ENCODE measurements around the gene PSMG1. TPM values are rescaled to one million over a fixed set of nuclear protein-coding genes. Genes with fewer than 3 reads are reported as not detected.
A peak's percentile ranks its signal among the peaks of the same experiment; 100 is the strongest.

The PSMG1 gene
- total and polyA plus RNA-seq, 2 of the 8 experiments (the other 6 are each of a cell fraction or from before 2014, with no cell fraction given), result 50.7 to 93.7 TPM

GRCh38 chr21:39125752-39126485, 57.3 kb downstream of the PSMG1 start (continued):
- TF ChIP-seq HDAC2 (IDR thresholded peaks at IDR 0.05; ENCODE audit: borderline replicate concordance in 1 of 2, low read depth in 2 of 2, low read length in 2 of 2) (no peak), SP4 (IDR thresholded peaks at IDR 0.05; ENCODE audit: low read length) (no peak), TEAD4 (IDR thresholded peaks at IDR 0.05; ENCODE audit: low read depth, low read length) (no peak), BACH1 (IDR thresholded peaks at IDR 0.05; ENCODE audit: low read length) (no peak), HDAC6 (IDR thresholded peaks at IDR 0.05; ENCODE audit: low read depth, low read length) (no peak), NRF1 (IDR thresholded peaks at IDR 0.05; ENCODE audit: low read depth, low read length) (no peak), SP1 (IDR thresholded peaks at IDR 0.05; ENCODE audit: low read depth, low read length) (no peak), EZH2 (IDR thresholded peaks at IDR 0.05; ENCODE audit: low read depth, low read length, severe bottlenecking) (no peak), SIN3A (conservative IDR thresholded peaks at IDR 0.05 in 1 of 2, IDR thresholded peaks at IDR 0.05 in 1 of 2; ENCODE audit: low read depth in 1 of 2, low read length in 2 of 2) (peak in 1 of 2 experiments; percentile 37; a peak in 1 of 4 replicates), CBX8 (IDR thresholded peaks at IDR 0.05; ENCODE audit: borderline replicate concordance, low read depth, low read length) (no peak), CHD1 (IDR thresholded peaks at IDR 0.05; ENCODE audit: low read depth, low read length) (no peak), CREB1 (IDR thresholded peaks at IDR 0.05) (0 out of 2 replicates have a peak, but pooled peaks have one; percentile 15), EGR1 (IDR thresholded peaks at IDR 0.05; ENCODE audit: borderline replicate concordance, low read depth, low read length) (no peak), POLR2AphosphoS5 (IDR thresholded peaks at IDR 0.05; ENCODE audit: low read depth, low read length) (no peak), JUN (IDR thresholded peaks at IDR 0.05; ENCODE audit: low read depth, low read length) (no peak), TAF7 (optimal IDR thresholded peaks at IDR 0.05; ENCODE audit: borderline replicate concordance, low read depth, low read length) (no peak), GTF2F1 (IDR thresholded peaks at IDR 0.05; ENCODE audit: borderline replicate concordance, low read depth, low read length) (no peak)

All from H1 (cell line).